ENCODE results near the gene LSAMP. TPM values are rescaled to one million over a fixed set of nuclear protein-coding genes. Genes with fewer than 3 reads are reported as not detected.

The LSAMP gene
- total and polyA plus RNA-seq, 2 donors (not counting 3 experiments of a cell fraction or from before 2014, with no cell fraction given): not detected

GRCh38 chr3:116280130-116280740 is 165.1 kb downstream of the LSAMP start:
- no peak for TF ChIP-seq EZH2 (IDR thresholded peaks at IDR 0.05; ENCODE audit: borderline replicate concordance, low read depth, low read length, severe bottlenecking)
- TF ChIP-seq POLR2AphosphoS5 (IDR thresholded peaks at IDR 0.05; ENCODE audit: insufficient read depth, low read depth, low read length): no peak
- TF ChIP-seq CTCF (IDR thresholded peaks at IDR 0.05; ENCODE audit: extremely low read depth in 1 of 2, insufficient read depth in 1 of 2, low read depth in 1 of 2, low read length in 2 of 2): no peak
- no peak for TF ChIP-seq MYC (IDR thresholded peaks at IDR 0.05; ENCODE audit: low read depth, low read length)
- TF ChIP-seq MAX (IDR thresholded peaks at IDR 0.05; ENCODE audit: insufficient read depth, insufficient read length): no peak
- TF ChIP-seq FOS (IDR thresholded peaks at IDR 0.05; ENCODE audit: borderline replicate concordance, insufficient read depth, low read length): no peak
- no peak for TF ChIP-seq JUN (IDR thresholded peaks at IDR 0.05; ENCODE audit: borderline replicate concordance, insufficient read depth, insufficient read length, low read depth)
- no peak for TF ChIP-seq POLR2A (IDR thresholded peaks at IDR 0.05; ENCODE audit: low read depth, low read length)
- no peak for TF ChIP-seq GATA2 (IDR thresholded peaks at IDR 0.05; ENCODE audit: insufficient read depth, insufficient read length, low read depth, low read length)
- no peaks in the 10 kb centered on the region for H4K20me1 ChIP-seq (replicated peaks; ENCODE audit: control insufficient read depth, extremely low read depth, insufficient read depth, low read length)
- POLR2A ChIA-PET: no interaction called here
- no peak overlapping the region for H2AFZ ChIP-seq (ENCODE audit: low read depth, low read length)
- no peak overlapping the region for H3K9ac ChIP-seq (replicated peaks; ENCODE audit: extremely low read depth, insufficient read depth, low read length)
- DNase-seq (ENCODE audit: low read depth, low spot score) (no peak), FAIRE-seq (no peak)
- no peaks in the 10 kb centered on the region for H3K4me1 ChIP-seq (ENCODE audit: control insufficient read depth, extremely low read depth, insufficient read depth, low read length)
- intact Hi-C loops (cut with micrococcal nuclease) (no loop called here), dilution Hi-C loops (cut with MboI; ENCODE audit: extremely low pct_ligation_motif_present, low sequenced_read_pairs) (no loop called here)
- H3K9me3 ChIP-seq (replicated peaks; ENCODE audit: control insufficient read depth, insufficient read depth, low read length): no peaks in the 10 kb centered on the region
- CTCF ChIA-PET: no interaction called here
- no peaks in the 10 kb centered on the region for H3K27me3 ChIP-seq (ENCODE audit: control insufficient read depth in 2 of 2, insufficient read depth in 2 of 2, low read length in 2 of 2)
- no peaks in the 10 kb centered on the region for H3K36me3 ChIP-seq (ENCODE audit: control insufficient read depth in 2 of 2, extremely low read depth in 1 of 2, insufficient read depth in 2 of 2, low read length in 2 of 2)
- H3K4me2 ChIP-seq (ENCODE audit: insufficient read depth, low read length): no peak overlapping the region
- H3K79me2 ChIP-seq (ENCODE audit: control insufficient read depth, insufficient read depth, low read length): no peaks in the 10 kb centered on the region
- no peak overlapping the region for H3K4me3 ChIP-seq (replicated peaks in 1 of 3; ENCODE audit: insufficient read depth in 1 of 3, low read depth in 1 of 3, low read length in 3 of 3)
- no peak overlapping the region for H3K27ac ChIP-seq (ENCODE audit: insufficient read depth, low read depth, low read length)
- H3K9me1 ChIP-seq (replicated peaks; ENCODE audit: control insufficient read depth, extremely low read depth, insufficient read depth, low read length): no peaks in the 10 kb centered on the region
- no TSS peak for BruUV-seq (replicated peaks)
